H1 (cell line): ENCODE data around the gene CRB2. TPM values are rescaled to one million over a fixed set of nuclear protein-coding genes. Genes with fewer than 3 reads are reported as not detected.

Experiments used
- CTCF ChIA-PET: fragments of 300-600 bp; sonication (Branson Sonifier 250); formaldehyde crosslinking; loops from one replicate; lab custom pipeline; 2021; ENCODE audit not compliant: partially characterized antibody; lab: Charles Lee
- POLR2A ChIA-PET: fragments of 300-600 bp; sonication (Branson Sonifier 250); formaldehyde crosslinking; loops from one replicate; lab custom pipeline; 2021; ENCODE audit warnings: inconsistent platforms; ENCODE audit not compliant: partially characterized antibody; lab: Charles Lee
- DNase-seq, 2 experiments: peaks; one replicate each; pipeline versions ENCODE4 v3.0.0 to v3.0.0-alpha.2; 2010 to 2022; ENCODE audit warnings: low spot score in 2 of 2, low read depth in 1 of 2, mixed read lengths in 1 of 2
- FAIRE-seq: peaks from 2 replicates; lab custom pipeline; 2011; peaks lifted over from hg19 to GRCh38; lab: Jason Lieb, UNC
- H2AFZ ChIP-seq: 2 replicates; pipeline ENCODE4 v1.8.1; 2012; ENCODE audit warnings: low read length, inconsistent platforms
- H2AK5ac ChIP-seq: 2 replicates; pipeline ENCODE4 v1.6.1; 2013; ENCODE audit warnings: low read depth, low read length
- H2BK120ac ChIP-seq: replicated peaks from 2 replicates; pipeline ENCODE3; 2013; ENCODE audit warnings: low read depth, low read length, inconsistent platforms
- H2BK12ac ChIP-seq: 2 replicates; pipeline ENCODE4 v1.6.1; 2013; ENCODE audit warnings: low read depth, low read length
- H2BK15ac ChIP-seq: 2 replicates; pipeline ENCODE4 v1.6.1; 2013; ENCODE audit warnings: low read length
- H2BK20ac ChIP-seq: 2 replicates; pipeline ENCODE4 v1.6.1; 2013; ENCODE audit warnings: low read length
- H2BK5ac ChIP-seq: 2 replicates; pipeline ENCODE4 v1.6.1; 2013; ENCODE audit warnings: low read depth, low read length
- H3K14ac ChIP-seq: 2 replicates; pipeline ENCODE4 v1.6.1; 2013; ENCODE audit warnings: inconsistent platforms; ENCODE audit not compliant: insufficient read length
- H3K18ac ChIP-seq: 2 replicates; pipeline ENCODE4 v1.6.1; 2013; ENCODE audit warnings: low read length; ENCODE audit errors: extremely low read depth
- H3K23ac ChIP-seq: 2 replicates; pipeline ENCODE4 v1.6.1; 2013; ENCODE audit warnings: inconsistent platforms; ENCODE audit not compliant: insufficient read length
- H3K23me2 ChIP-seq: 2 replicates; pipeline ENCODE4 v1.6.1; 2013; ENCODE audit warnings: low read depth, low read length
- H3K27ac ChIP-seq: 2 replicates; pipeline ENCODE4 v1.6.1; 2011; ENCODE audit warnings: low read depth, low read length, inconsistent platforms
- H3K27me3 ChIP-seq, 4 experiments: replicated peaks in 1 of 4; 1 replicate in 1 of 4; 2 replicates in 3 of 4; pipeline versions ENCODE4 v1.6.1 to v1.8.1; 2011 to 2013; ENCODE audit warnings: low read length in 3 of 4, mild to moderate bottlenecking in 3 of 4, inconsistent platforms in 2 of 4, mixed read lengths in 2 of 4, moderate library complexity in 1 of 4; ENCODE audit not compliant: control insufficient read depth in 3 of 4, insufficient read depth in 3 of 4; ENCODE audit errors: extremely low read depth in 1 of 4
- H3K36me3 ChIP-seq, 4 experiments: 2 replicates each; pipeline versions ENCODE4 v1.6.1 to v1.8.1; 2011 to 2013; ENCODE audit warnings: mild to moderate bottlenecking in 4 of 4, low read length in 3 of 4, moderate library complexity in 2 of 4, control low read depth in 1 of 4, inconsistent platforms in 1 of 4; ENCODE audit not compliant: insufficient read depth in 4 of 4, control insufficient read depth in 2 of 4
- H3K4ac ChIP-seq: replicated peaks from 2 replicates; pipeline ENCODE3; 2013; ENCODE audit warnings: low read length, low read depth, mixed read lengths, inconsistent platforms; ENCODE audit not compliant: insufficient read length
- H3K4me1 ChIP-seq, 4 experiments: replicated peaks in 1 of 4; 1 replicate in 1 of 4; 2 replicates in 3 of 4; pipeline versions ENCODE4 v1.6.1 to v1.8.1; 2011 to 2013; ENCODE audit warnings: low read length in 3 of 4, inconsistent platforms in 2 of 4, mixed read lengths in 1 of 4; ENCODE audit not compliant: insufficient read depth in 4 of 4, control insufficient read depth in 3 of 4
- H3K4me2 ChIP-seq, 2 experiments: 2 replicates each; pipeline versions ENCODE4 v1.6.1 to v1.8.1; 2011 to 2013; ENCODE audit warnings: low read depth in 2 of 2, low read length in 2 of 2, control low read depth in 1 of 2, inconsistent platforms in 1 of 2, mild to moderate bottlenecking in 1 of 2; ENCODE audit not compliant: insufficient read depth in 1 of 2
- H3K4me3 ChIP-seq, 4 experiments: fragments of 200-600, 300-600 bp in 1 of 4; sonication (generic), shearing (Covaris generic), sonication (Bioruptor Twin) in 1 of 4; 2 replicates each; pipeline versions ENCODE4 v1.5.1 to v1.8.1; 2011 to 2016; ENCODE audit warnings: low read length in 4 of 4, low read depth in 3 of 4, control low read depth in 2 of 4, inconsistent platforms in 2 of 4, mild to moderate bottlenecking in 2 of 4, mixed read lengths in 1 of 4, moderate library complexity in 1 of 4; ENCODE audit not compliant: insufficient read depth in 2 of 4; ENCODE audit errors: extremely low read depth in 1 of 4
- H3K56ac ChIP-seq: replicated peaks from 2 replicates; pipeline ENCODE3; 2013; ENCODE audit warnings: low read depth, mild to moderate bottlenecking, mixed read lengths, low read length, inconsistent platforms; ENCODE audit not compliant: insufficient read length
- H3K79me1 ChIP-seq: 2 replicates; pipeline ENCODE4 v1.6.1; 2013; ENCODE audit warnings: low read depth, low read length, control low read depth
- H3K79me2 ChIP-seq, 2 experiments: 2 replicates each; pipeline versions ENCODE4 v1.6.1 to v1.8.1; 2012 to 2013; ENCODE audit warnings: low read length in 2 of 2, mild to moderate bottlenecking in 2 of 2, inconsistent platforms in 1 of 2; ENCODE audit not compliant: insufficient read depth in 2 of 2, control insufficient read depth in 1 of 2
- H3K9ac ChIP-seq, 4 experiments: replicated peaks in 1 of 4; 1 replicate in 1 of 4; 2 replicates in 3 of 4; pipeline versions ENCODE4 v1.6.1 to v1.8.1; 2011 to 2013; ENCODE audit warnings: low read depth in 3 of 4, low read length in 3 of 4, control low read depth in 2 of 4, mild to moderate bottlenecking in 2 of 4, moderate library complexity in 2 of 4, inconsistent platforms in 1 of 4; ENCODE audit errors: extremely low read depth in 1 of 4
- H3K9me3 ChIP-seq, 2 experiments: 2 replicates each; pipeline versions ENCODE4 v1.6.1 to v1.8.1; 2012 to 2013; ENCODE audit warnings: mild to moderate bottlenecking in 2 of 2, moderate library complexity in 2 of 2, control low read depth in 1 of 2, inconsistent platforms in 1 of 2, low read depth in 1 of 2, low read length in 1 of 2, mixed read lengths in 1 of 2; ENCODE audit not compliant: insufficient read depth in 2 of 2
- H4K20me1 ChIP-seq, 2 experiments: replicated peaks in 1 of 2; 2 replicates each; pipeline versions ENCODE3 to v1.8.1; 2011 to 2013; ENCODE audit warnings: inconsistent platforms in 2 of 2, low read length in 2 of 2, mild to moderate bottlenecking in 1 of 2; ENCODE audit not compliant: insufficient read depth in 2 of 2, control insufficient read depth in 1 of 2
- H4K5ac ChIP-seq: 2 replicates; pipeline ENCODE4 v1.6.1; 2013; ENCODE audit warnings: low read length, low read depth, mixed read lengths, inconsistent platforms; ENCODE audit not compliant: insufficient read length
- H4K8ac ChIP-seq: 2 replicates; pipeline ENCODE4 v1.8.0; 2013; ENCODE audit warnings: mild to moderate bottlenecking, moderate library complexity, low read length, inconsistent platforms; ENCODE audit not compliant: insufficient read depth; ENCODE audit errors: extremely low read depth
- H4K91ac ChIP-seq: replicated peaks from 2 replicates; pipeline ENCODE3; 2013; ENCODE audit warnings: low read length, mixed read lengths, inconsistent platforms; ENCODE audit not compliant: insufficient read length
- RBBP5 ChIP-seq: IDR thresholded peaks from 2 replicates; pipeline ENCODE4 v1.7.1; 2012; ENCODE audit warnings: low read depth, mild to moderate bottlenecking, inconsistent platforms, low read length, moderate library complexity, borderline replicate concordance
- RFX5 ChIP-seq: IDR thresholded peaks from 2 replicates; pipeline ENCODE4 v1.6.1; 2011; ENCODE audit warnings: low read depth, low read length, improper control_type of control experiment, borderline replicate concordance
- WGBS, 2 experiments: shearing (Covaris generic) in 1 of 2; methylation state at CpG; one replicate each; pipeline versions ENCODE4 v1.1.6 to v1.1.7; 2013 to 2015; ENCODE audit warnings: low lambda C conversion rate in 2 of 2, mixed read lengths in 2 of 2, inconsistent platforms in 1 of 2, low coverage in 1 of 2, missing lambda C conversion rate in 1 of 2; ENCODE audit not compliant: insufficient replicate concordance in 2 of 2, insufficient coverage in 1 of 2, insufficient read length in 1 of 2; ENCODE audit errors: extremely low coverage in 1 of 2, missing lambda C conversion rate in 1 of 2; 5-methylcytosine and 5-hydroxymethylcytosine counted together
- polyA plus RNA-seq, 7 experiments: library from polyadenylated mRNA; depleted of rRNA in 3 of 7; stranded (reverse) in 5 of 7; unstranded in 2 of 7; fragments of >200 nt in 5 of 7; fragments of 200-250 nt in 2 of 7; gene quantifications; 1 replicate in 5 of 7; 2 replicates in 1 of 7; 4 replicates in 1 of 7; pipeline versions ENCODE4 v1.2.1 to v1.2.3, GENCODE V29; 2011 to 2013; ENCODE audit warnings: missing spikeins in 2 of 7, mixed read lengths in 2 of 7
- total RNA-seq: library from RNA; stranded (reverse); fragmentation: NEBNext Ultra II Directional; extraction: Animal tissue kit (Norgen Biotek cat#: 25700); gene quantifications from 2 replicates; pipeline ENCODE4 v1.2.1, GENCODE V29; 2021

The CRB2 gene
- total and polyA plus RNA-seq, 2 of the 8 experiments (the other 6 are each of a cell fraction or from before 2014, with no cell fraction given) = 4.0 to 8.4 TPM

GRCh38 chr9:123336449-123336848 is 19.5 kb upstream of the CRB2 start:
- Histone ChIP-seq H4K20me1 (no peaks in the 10 kb centered on the region), H3K9ac (no peak overlapping the region), H3K18ac (no peak overlapping the region), H2BK5ac (no peak overlapping the region; the same call in 1 of the 2 replicates), H3K36me3 (no peaks in the 10 kb centered on the region), H3K56ac (no peak overlapping the region)
- DNase-seq = no peak
- TF ChIP-seq RFX5 (no peak), RBBP5 (0 out of 2 replicates have a peak, but pooled peaks have one; percentile 0)
- TF ChIP-seq, all 59 proteins: peak for 1
- FAIRE-seq = no peak
- no peak overlapping the region for H3K23ac ChIP-seq
- no peak overlapping the region for H2BK15ac ChIP-seq
- POLR2A ChIA-PET = interaction anchor here (1.7 kb wide), 1 partner anchor 10 kb away, joined by 4 read pairs; no protein-coding TSS in a partner anchor
- H3K79me1 ChIP-seq = no peaks in the 10 kb centered on the region
- no peak overlapping the region for H3K14ac ChIP-seq
- H4K8ac ChIP-seq = no peak overlapping the region; the same call in 1 of the 2 replicates
- H3K4ac ChIP-seq = no peak overlapping the region
- H4K91ac ChIP-seq = no peak overlapping the region
- peak overlapping the region; percentile 72; the same call in 1 of the 2 replicates for H2BK12ac ChIP-seq
- H3K4me3 ChIP-seq = no peak overlapping the region
- CTCF ChIA-PET = interaction anchor here (0.8 to 3.1 kb wide), 7 partner anchors 9 to 255 kb away, joined by 3 to 15 read pairs (median 4); no protein-coding TSS in a partner anchor
- H3K27me3 ChIP-seq = no peaks in the 10 kb centered on the region
- no peaks in the 10 kb centered on the region for H3K9me3 ChIP-seq
- H3K23me2 ChIP-seq = no peaks in the 10 kb centered on the region
- no peak overlapping the region for H2BK20ac ChIP-seq
- no peak overlapping the region for H4K5ac ChIP-seq
- 80% methylated on average over 3 of the region's 3 CpGs; no CpG with 5 or more reads in 1 of the 2 experiments for WGBS, 2 experiments
- no peaks in the 10 kb centered on the region for H3K79me2 ChIP-seq
- H3K27ac ChIP-seq = no peak overlapping the region
- no peak overlapping the region for H2AFZ ChIP-seq
- no peak overlapping the region for H3K4me2 ChIP-seq
- no peak overlapping the region for H2AK5ac ChIP-seq
- no peak overlapping the region for H2BK120ac ChIP-seq
- peaks cover 3 to 14% (median 7%) of the 10 kb centered on the region in 4 experiments for H3K4me1 ChIP-seq
